Esophagus (tissue), 2 donors: ENCODE results near the gene NUDT16. TPM values are rescaled to one million over a fixed set of nuclear protein-coding genes. Genes with fewer than 3 reads are reported as not detected.
A peak's percentile ranks its signal among the peaks of the same experiment; 100 is the strongest.

ENCODE experiments used
- H3K27ac ChIP-seq, 2 donors: one replicate each; pipeline ENCODE4 v1.5.1; 2013; ENCODE audit warnings: low read depth in 2 of 2, mild to moderate bottlenecking in 2 of 2, inconsistent platforms in 1 of 2, low read length in 1 of 2, moderate library complexity in 1 of 2
- H3K27me3 ChIP-seq, 2 donors: one replicate each; pipeline ENCODE4 v1.6.1; 2013; ENCODE audit warnings: low read length in 2 of 2, control low read depth in 1 of 2, mild to moderate bottlenecking in 1 of 2; ENCODE audit not compliant: insufficient read depth in 2 of 2, control insufficient read depth in 1 of 2
- H3K36me3 ChIP-seq, 2 donors: one replicate each; pipeline ENCODE4 v1.6.1; 2013; ENCODE audit warnings: low read length in 1 of 2; ENCODE audit not compliant: control insufficient read depth in 2 of 2, insufficient read depth in 2 of 2
- H3K4me1 ChIP-seq, 2 donors: one replicate each; pipeline ENCODE4 v1.6.1; 2013; ENCODE audit warnings: low read length in 1 of 2; ENCODE audit not compliant: control insufficient read depth in 2 of 2, insufficient read depth in 2 of 2
- H3K4me3 ChIP-seq, 2 donors: one replicate each; pipeline ENCODE4 v1.5.1; 2013; ENCODE audit warnings: low read length in 2 of 2, mild to moderate bottlenecking in 2 of 2, low read depth in 1 of 2, moderate library complexity in 1 of 2
- H3K9me3 ChIP-seq, 2 donors: one replicate each; pipeline ENCODE4 v1.6.1; 2013; ENCODE audit warnings: mild to moderate bottlenecking in 2 of 2, low read depth in 1 of 2, low read length in 1 of 2, moderate library complexity in 1 of 2; ENCODE audit not compliant: control insufficient read depth in 2 of 2, insufficient read depth in 1 of 2
- WGBS, 2 donors: extraction: QIAGEN DNeasy Blood & Tissue Kit; methylation state at CpG; one replicate each; pipeline ENCODE4 v1.1.7; 2013; 5-methylcytosine and 5-hydroxymethylcytosine counted together
- polyA plus RNA-seq, 2 donors: library from polyadenylated mRNA; stranded (reverse); fragments of 200-250 nt; gene quantifications; one replicate each; pipeline ENCODE4 v1.2.3, GENCODE V29; 2013
- donor health status: healthy with polysubstance abuse.
- donor health status: Bipolar disorder and iron deficiency.

Gene NUDT16
- 1 to 10 TPM; 6.8 to 7.7 TPM for polyA plus RNA-seq

DNA sequence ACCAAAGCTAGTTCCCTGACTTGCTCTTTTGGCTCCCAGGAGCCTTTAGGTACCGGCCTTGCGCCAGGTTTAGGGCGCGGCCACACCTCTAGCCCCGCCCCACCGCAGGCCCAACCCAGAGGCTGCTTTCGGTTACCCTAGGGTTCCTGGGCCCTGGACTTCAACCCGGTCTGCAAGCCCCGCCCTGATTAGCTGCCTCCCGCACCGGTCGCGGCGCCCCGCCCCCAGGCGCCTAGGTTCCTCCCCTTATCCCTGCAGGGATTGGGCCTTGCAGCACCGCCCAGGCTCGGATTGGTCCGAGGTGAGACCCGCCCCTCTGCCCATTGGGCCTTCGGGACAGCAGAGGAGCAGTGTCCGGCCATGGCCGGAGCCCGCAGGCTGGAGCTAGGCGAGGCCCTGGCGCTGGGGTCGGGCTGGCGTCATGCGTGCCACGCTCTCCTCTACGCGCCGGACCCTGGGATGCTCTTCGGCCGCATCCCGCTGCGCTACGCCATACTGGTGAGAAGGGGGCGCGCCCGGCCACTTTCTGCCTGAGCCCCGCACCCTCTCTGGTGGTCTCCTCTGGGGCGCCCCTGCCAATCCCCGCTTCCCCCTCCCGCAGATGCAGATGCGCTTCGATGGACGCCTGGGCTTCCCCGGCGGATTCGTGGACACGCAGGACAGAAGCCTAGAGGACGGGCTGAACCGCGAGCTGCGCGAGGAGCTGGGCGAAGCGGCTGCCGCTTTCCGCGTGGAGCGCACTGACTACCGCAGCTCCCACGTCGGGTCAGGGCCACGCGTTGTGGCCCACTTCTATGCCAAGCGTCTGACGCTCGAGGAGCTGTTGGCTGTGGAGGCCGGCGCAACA is at the start of gene NUDT16:
Gene NUDT16, plus strand, starts transcription at position 330 of the 847 bp plus-strand sequence. Its CDS starts 31 bp downstream, at position 361.
- H3K27me3 ChIP-seq = no peaks in the 10 kb centered on the region
- H3K4me3 ChIP-seq = peak within 1 kb of the TSS; percentile 87 to 89

DNA sequence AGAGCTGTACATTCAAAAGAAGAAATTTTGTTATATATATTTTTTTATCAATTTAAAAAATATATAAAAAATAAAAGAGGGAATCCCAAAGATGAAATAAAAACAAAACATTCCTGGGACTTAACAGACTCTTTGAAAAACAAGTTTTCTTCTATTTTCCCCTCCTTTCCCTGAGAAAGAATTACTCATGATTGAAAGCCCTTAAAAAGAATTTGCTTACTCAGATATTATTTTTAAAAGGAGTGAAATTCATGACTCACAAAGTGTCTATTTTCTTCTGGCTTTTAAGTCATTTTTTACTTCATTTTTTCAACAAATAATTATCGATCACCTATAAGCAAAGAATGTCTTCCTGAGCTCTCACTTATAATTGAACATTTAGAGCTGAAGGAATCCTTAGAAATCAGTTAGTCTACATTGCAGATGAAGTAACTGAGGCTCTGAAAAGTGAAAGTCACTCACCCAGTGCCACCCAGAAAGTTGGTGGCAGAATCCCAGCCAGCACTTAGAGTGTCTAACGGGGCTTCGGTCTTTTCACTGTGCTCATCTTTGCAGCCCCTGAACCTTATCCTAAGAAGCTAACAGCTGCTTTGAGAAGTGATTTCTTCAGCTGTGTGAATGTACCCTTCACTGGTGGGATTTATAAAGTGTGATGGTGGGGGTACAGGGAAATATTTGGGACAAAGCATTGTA is 42.5 kb upstream of the NUDT16 start:
- 79% methylated on average over 3 of the region's 3 CpGs for WGBS, 2 donors
- peaks cover 0 to 5% of the 10 kb centered on the region in 2 donors for H3K9me3 ChIP-seq
- no peak overlapping the region for H3K4me3 ChIP-seq
- no peaks in the 10 kb centered on the region for H3K4me1 ChIP-seq
- H3K27ac ChIP-seq = no peak overlapping the region
- H3K36me3 ChIP-seq = no peaks in the 10 kb centered on the region
- H3K27me3 ChIP-seq = no peaks in the 10 kb centered on the region

More for the DNA sequence above, at the start of gene NUDT16:
- Histone ChIP-seq H3K27ac (peak within 1 kb of the TSS; percentile 87 to 90), H3K9me3 (no peaks in the 10 kb centered on the region), H3K36me3 (peaks cover 0 to 4% of the 10 kb centered on the region in 2 donors), H3K4me1 (peaks cover 0 to 3% of the 10 kb centered on the region in 2 donors)
- 0 to 1% methylated on average over 67 to 73 of the region's 73 CpGs for WGBS, 2 donors

DNA sequence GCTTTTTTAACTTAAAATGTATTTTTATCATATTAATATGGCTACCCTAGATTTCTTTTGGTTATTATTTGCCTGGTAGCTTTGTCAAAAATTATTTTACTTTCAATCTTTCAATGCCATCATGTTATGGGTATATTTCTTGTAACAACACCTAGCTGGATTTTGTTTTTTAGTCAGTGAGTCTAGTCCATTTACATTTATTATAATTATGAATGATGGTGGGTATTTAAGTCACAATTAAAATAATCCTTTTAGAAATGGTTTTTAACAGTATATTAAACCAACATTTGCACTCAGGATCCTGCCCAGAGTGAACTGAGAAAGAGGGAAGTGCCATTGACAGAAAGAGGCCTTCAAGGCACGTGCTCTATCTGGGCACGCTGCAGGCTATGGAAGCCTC is 39.8 kb upstream of the NUDT16 start:
- Histone ChIP-seq H3K36me3 (no peaks in the 10 kb centered on the region), H3K27ac (no peak overlapping the region), H3K4me3 (no peak overlapping the region), H3K9me3 (peaks cover 2 to 5% of the 10 kb centered on the region in 2 donors), H3K27me3 (no peaks in the 10 kb centered on the region), H3K4me1 (no peaks in the 10 kb centered on the region)
- WGBS, 2 donors = 94 to 96% methylated on average over 2 of the region's 2 CpGs

GRCh38 chr3:131348911-131349310 is 32.7 kb upstream of the NUDT16 start:
- Histone ChIP-seq H3K27ac (no peak overlapping the region), H3K4me3 (no peak overlapping the region), H3K4me1 (peaks cover 2% of the 10 kb centered on the region in 2 donors), H3K27me3 (no peaks in the 10 kb centered on the region), H3K36me3 (no peaks in the 10 kb centered on the region), H3K9me3 (peaks cover 0 to 2% of the 10 kb centered on the region in 2 donors)
- 75 to 82% methylated on average over 2 of the region's 2 CpGs for WGBS, 2 donors

DNA sequence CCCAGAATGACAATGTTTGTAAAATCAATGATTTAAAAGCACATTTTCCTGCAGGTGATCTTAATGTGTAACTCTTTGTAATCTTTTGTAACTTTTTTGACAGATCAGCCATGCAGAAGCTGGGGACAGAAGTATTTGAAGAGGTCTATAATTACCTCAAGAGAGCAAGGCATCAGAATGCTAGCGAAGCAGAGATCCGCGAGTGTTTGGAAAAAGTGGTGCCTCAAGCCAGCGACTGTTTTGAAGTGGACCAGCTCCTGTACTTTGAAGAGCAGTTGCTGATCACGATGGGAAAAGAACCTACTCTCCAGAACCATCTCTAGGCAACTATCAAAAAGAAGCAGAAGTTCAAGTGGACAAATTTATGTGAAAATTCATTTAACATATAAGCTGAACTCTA is 32.1 kb upstream of the NUDT16 start:
- Histone ChIP-seq H3K36me3 (no peaks in the 10 kb centered on the region), H3K27ac (no peak overlapping the region), H3K9me3 (peaks cover 0 to 2% of the 10 kb centered on the region in 2 donors), H3K4me3 (no peak overlapping the region), H3K27me3 (no peaks in the 10 kb centered on the region), H3K4me1 (peaks cover 2% of the 10 kb centered on the region in 2 donors)
- WGBS, 2 donors = 87 to 91% methylated on average over 5 of the region's 5 CpGs

DNA sequence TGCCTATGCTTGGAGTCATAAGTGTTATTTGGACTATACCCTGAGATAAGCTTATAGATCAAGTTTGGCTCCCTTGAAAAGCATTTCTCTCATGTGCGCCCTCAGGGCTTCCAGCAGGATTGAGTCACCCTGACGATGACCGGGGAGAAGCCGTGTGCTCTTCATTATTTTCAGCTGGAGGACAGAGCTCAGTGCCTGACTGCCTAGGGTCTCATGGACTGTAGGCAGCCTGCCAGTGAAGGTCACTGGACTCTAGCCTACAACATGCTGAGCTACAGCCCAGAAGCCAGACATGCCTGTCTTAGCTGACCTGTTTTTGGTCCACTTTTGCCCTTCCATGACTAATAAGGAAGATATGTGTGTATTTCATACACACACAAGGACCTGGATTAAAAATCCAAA is 31.6 kb upstream of the NUDT16 start:
- H3K27ac ChIP-seq = no peak overlapping the region
- no peaks in the 10 kb centered on the region for H3K9me3 ChIP-seq
- peaks cover 2% of the 10 kb centered on the region in 2 donors for H3K4me1 ChIP-seq
- H3K36me3 ChIP-seq = no peaks in the 10 kb centered on the region
- H3K4me3 ChIP-seq = no peak overlapping the region
- 52 to 60% methylated on average over 4 of the region's 4 CpGs for WGBS, 2 donors
- no peaks in the 10 kb centered on the region for H3K27me3 ChIP-seq

DNA sequence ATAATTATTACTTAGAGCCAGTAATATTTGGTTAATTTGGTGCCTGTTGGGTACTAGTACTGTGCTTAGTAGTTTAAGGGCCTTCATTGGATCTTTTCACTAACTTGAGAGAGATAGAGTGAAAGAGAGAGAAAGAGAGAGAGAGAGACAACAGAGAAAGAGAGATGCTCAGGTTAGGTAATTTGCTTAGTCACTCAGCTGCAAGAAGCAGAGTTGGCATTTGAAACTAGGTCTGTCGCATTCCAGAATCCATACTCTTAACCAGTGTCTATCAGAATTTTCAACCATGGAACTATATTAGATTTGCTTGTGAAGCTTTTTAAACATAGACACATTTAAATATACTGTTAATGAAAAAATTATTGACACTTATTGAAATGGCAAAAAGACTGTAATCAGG is 31.1 kb upstream of the NUDT16 start:
- Histone ChIP-seq H3K36me3 (no peaks in the 10 kb centered on the region), H3K27ac (no peak overlapping the region), H3K27me3 (no peaks in the 10 kb centered on the region), H3K4me1 (peaks cover 2% of the 10 kb centered on the region in 2 donors), H3K4me3 (no peak overlapping the region), H3K9me3 (no peaks in the 10 kb centered on the region)
- 87 to 96% methylated on average over 1 of the region's 1 CpG for WGBS, 2 donors

GRCh38 chr3:131353016-131353877 is 28.3 kb upstream of the NUDT16 start:
- no peaks in the 10 kb centered on the region for H3K9me3 ChIP-seq
- H3K27ac ChIP-seq = no peak overlapping the region
- H3K4me1 ChIP-seq = peaks cover 2% of the 10 kb centered on the region in 2 donors
- H3K36me3 ChIP-seq = no peaks in the 10 kb centered on the region
- H3K27me3 ChIP-seq = no peaks in the 10 kb centered on the region
- 68 to 69% methylated on average over 2 of the region's 2 CpGs for WGBS, 2 donors
- no peak overlapping the region for H3K4me3 ChIP-seq

DNA sequence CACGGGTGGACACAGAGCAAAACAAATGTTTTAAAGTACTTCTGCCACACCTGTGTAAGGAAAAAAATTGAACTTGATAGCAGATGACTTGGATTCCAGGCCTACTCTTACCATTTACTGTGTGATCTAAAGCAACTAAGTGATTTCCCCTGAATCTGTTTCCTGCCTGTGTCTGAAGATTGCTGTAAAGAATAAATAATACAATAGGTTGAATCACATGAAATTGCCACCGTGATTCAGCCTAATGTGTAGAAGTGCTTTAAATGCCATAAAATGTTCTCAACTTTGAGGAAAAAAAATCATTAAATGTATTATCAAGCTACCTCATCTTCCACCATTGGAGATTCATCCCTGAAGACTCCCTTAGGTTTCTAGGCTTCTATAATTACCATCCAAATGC is 27.6 kb upstream of the NUDT16 start:
- no peaks in the 10 kb centered on the region for H3K27me3 ChIP-seq
- H3K9me3 ChIP-seq = no peaks in the 10 kb centered on the region
- H3K27ac ChIP-seq = no peak overlapping the region
- no peaks in the 10 kb centered on the region for H3K36me3 ChIP-seq
- peaks cover 2% of the 10 kb centered on the region in 2 donors for H3K4me1 ChIP-seq
- H3K4me3 ChIP-seq = no peak overlapping the region
- 60 to 73% methylated on average over 2 of the region's 2 CpGs for WGBS, 2 donors
